Stomach smooth muscle (tissue), 2 donors: ENCODE data around the gene LRRC74B.
"Not testable (repeated sequence)": the region's sequence is repeated elsewhere in the genome, so short reads cannot be mapped to it uniquely, and the experiment has no call there.

Experiments
- H3K27ac ChIP-seq: one replicate; pipeline ENCODE4 v1.7.0; 2013; ENCODE audit warnings: mild to moderate bottlenecking, low read length, inconsistent platforms
- H3K27me3 ChIP-seq, 2 donors: one replicate each; pipeline ENCODE4 v1.7.0; 2013; ENCODE audit warnings: low read length in 2 of 2; ENCODE audit not compliant: insufficient read depth in 2 of 2, control insufficient read depth in 1 of 2
- H3K36me3 ChIP-seq, 2 donors: one replicate each; pipeline ENCODE4 v1.7.0; 2013; ENCODE audit warnings: low read length in 2 of 2; ENCODE audit not compliant: control insufficient read depth in 2 of 2, insufficient read depth in 2 of 2
- H3K4me1 ChIP-seq: one replicate; pipeline ENCODE4 v1.7.0; 2013; ENCODE audit warnings: low read length; ENCODE audit not compliant: control insufficient read depth, insufficient read depth
- H3K4me3 ChIP-seq, 2 donors: one replicate each; pipeline ENCODE4 v1.7.0; 2013; ENCODE audit warnings: low read length in 2 of 2
- H3K9ac ChIP-seq, 2 donors: one replicate each; pipeline ENCODE4 v1.7.0; 2013; ENCODE audit warnings: low read length in 2 of 2, mild to moderate bottlenecking in 1 of 2
- H3K9me3 ChIP-seq, 2 donors: one replicate each; pipeline ENCODE4 v1.7.0; 2013; ENCODE audit warnings: low read length in 2 of 2; ENCODE audit not compliant: control insufficient read depth in 2 of 2
- donor health status: healthy.
- donor health status: Pancreatic carcinoma.

Gene LRRC74B

GRCh38 chr22:21001601-21002325 lies 44.0 kb upstream of the LRRC74B start, which contains the start of gene THAP7:
TSS of gene THAP7 (minus strand) at chr22:21002118. CDS start at chr22:21001911, 207 bp downstream.
- H3K27ac ChIP-seq: peak within 1 kb of the TSS; percentile 96
- peaks cover 36% of the 10 kb centered on the region for H3K4me1 ChIP-seq

DNA sequence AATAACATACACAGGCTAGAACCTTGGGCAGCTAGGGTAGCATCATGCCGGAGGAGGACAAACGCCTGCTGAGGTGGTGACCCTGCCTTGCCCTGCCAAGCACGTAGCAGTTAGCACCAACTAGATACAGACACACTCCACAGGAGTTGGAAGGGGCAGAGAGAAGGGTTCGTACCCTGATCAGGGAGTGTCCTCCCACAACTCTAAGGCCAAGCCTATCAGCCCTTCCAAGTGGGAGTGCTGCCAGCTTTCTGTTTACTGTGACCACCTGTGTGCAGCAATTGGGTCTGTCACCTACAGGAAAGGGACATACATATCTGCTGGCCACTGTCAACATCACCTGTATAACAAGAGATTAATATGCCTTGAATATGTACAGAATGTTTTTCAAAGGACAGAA lies 42.0 kb upstream of the LRRC74B start:
- Histone ChIP-seq H3K4me1 (peaks cover 36% of the 10 kb centered on the region), H3K36me3 (peaks cover 0 to 7% of the 10 kb centered on the region in 2 donors), H3K27me3 (no peaks in the 10 kb centered on the region), H3K27ac (peak overlapping the region; percentile 96), H3K4me3 (peak overlapping the region in 1 of 2 donors; percentile 15), H3K9me3 (no peaks in the 10 kb centered on the region), H3K9ac (peak overlapping the region; percentile 36 to 85)

More at GRCh38 chr22:21001601-21002325, 44.0 kb upstream of the LRRC74B start, which contains the start of gene THAP7:
- Histone ChIP-seq H3K27me3 (no peaks in the 10 kb centered on the region), H3K9me3 (no peaks in the 10 kb centered on the region), H3K4me3 (peak within 1 kb of the TSS; percentile 65 to 90), H3K36me3 (peaks cover 6 to 14% of the 10 kb centered on the region in 2 donors), H3K9ac (peak within 1 kb of the TSS; percentile 85 to 95)

DNA sequence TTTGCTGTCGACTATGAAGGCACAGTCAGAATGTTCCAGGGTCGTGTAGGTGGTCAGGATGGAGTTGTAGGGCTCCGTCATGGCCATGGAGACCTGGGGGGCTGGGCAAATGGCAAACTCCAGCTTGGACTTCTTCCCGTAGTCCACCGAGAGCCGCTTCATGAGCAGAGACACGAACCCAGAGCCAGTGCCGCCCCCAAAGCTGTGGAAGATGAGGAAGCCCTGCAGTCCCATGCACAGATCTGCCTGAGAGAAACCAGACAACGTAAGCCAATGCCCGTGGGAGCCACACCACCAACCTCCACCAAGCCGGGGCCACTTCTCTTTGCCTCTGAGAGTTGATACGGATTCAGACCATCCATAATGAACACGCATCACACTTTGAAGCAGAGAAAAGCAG lies 36.5 kb upstream of the LRRC74B start:
- not testable (repeated sequence) for H3K9me3 ChIP-seq, H3K36me3 ChIP-seq, H3K9ac ChIP-seq, H3K27ac ChIP-seq, H3K27me3 ChIP-seq, H3K4me1 ChIP-seq, H3K4me3 ChIP-seq

DNA sequence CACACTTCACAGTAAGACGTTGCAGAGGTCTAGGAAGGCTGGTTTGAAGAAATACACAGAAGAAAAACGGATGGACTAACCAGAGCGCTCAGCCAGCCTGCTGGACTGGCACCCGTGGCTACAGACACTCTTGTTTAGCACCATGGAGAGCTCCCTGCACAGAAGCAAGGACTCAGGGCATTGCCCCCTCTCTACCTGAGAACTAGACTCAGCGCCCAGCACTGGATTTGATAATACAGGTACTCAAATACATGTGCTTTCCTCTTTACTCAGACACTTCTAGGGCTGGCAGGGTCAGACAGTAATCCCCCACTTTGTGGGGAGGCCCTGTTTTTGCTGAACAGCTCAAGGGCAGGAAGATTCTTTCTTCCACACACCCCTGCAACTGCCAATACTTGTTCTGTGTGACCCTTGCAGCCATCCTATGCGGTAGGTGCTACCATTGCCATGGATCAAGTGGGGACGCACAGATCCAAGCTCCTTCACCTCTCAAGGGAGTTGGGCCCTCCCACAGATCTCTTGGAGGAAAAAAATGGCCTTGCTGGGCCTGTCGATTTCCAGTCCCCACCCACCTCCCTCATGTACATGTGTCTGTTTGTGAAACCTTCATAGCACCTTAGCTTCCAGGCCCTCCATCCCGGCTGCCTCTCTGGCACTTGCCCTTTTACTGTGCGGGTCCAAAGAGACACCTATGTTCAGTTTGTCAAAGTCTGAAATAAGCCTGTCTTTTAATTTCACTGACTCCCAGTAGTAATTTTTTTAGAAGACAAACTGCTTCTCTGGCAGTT lies 35.9 kb upstream of the LRRC74B start:
- Histone ChIP-seq H3K27me3 (no peaks in the 10 kb centered on the region), H3K9ac (no peak overlapping the region), H3K9me3 (no peaks in the 10 kb centered on the region), H3K27ac (no peak overlapping the region), H3K36me3 (no peaks in the 10 kb centered on the region), H3K4me3 (no peak overlapping the region), H3K4me1 (peaks cover 14% of the 10 kb centered on the region)

- peaks cover 22% of the 10 kb centered on the region for H3K4me1 ChIP-seq
- no peak overlapping the region for H3K9ac ChIP-seq
- no peak overlapping the region for H3K4me3 ChIP-seq
- no peak overlapping the region for H3K27ac ChIP-seq
- H3K27me3 ChIP-seq: no peaks in the 10 kb centered on the region
- H3K36me3 ChIP-seq: no peaks in the 10 kb centered on the region
- H3K9me3 ChIP-seq: no peaks in the 10 kb centered on the region
Observed at GRCh38 chr22:21010426-21011113, 35.2 kb upstream of the LRRC74B start.

- Histone ChIP-seq H3K27ac (no peak overlapping the region), H3K4me1 (peaks cover 24% of the 10 kb centered on the region), H3K27me3 (no peaks in the 10 kb centered on the region), H3K9me3 (no peaks in the 10 kb centered on the region), H3K4me3 (no peak overlapping the region), H3K36me3 (no peaks in the 10 kb centered on the region), H3K9ac (no peak overlapping the region)
Observed at GRCh38 chr22:21012446-21013407, 33.0 kb upstream of the LRRC74B start.

- H3K36me3 ChIP-seq: no peaks in the 10 kb centered on the region
- peak overlapping the region; percentile 49 for H3K27ac ChIP-seq
Observed at GRCh38 chr22:21013657-21014201, 32.0 kb upstream of the LRRC74B start.

DNA sequence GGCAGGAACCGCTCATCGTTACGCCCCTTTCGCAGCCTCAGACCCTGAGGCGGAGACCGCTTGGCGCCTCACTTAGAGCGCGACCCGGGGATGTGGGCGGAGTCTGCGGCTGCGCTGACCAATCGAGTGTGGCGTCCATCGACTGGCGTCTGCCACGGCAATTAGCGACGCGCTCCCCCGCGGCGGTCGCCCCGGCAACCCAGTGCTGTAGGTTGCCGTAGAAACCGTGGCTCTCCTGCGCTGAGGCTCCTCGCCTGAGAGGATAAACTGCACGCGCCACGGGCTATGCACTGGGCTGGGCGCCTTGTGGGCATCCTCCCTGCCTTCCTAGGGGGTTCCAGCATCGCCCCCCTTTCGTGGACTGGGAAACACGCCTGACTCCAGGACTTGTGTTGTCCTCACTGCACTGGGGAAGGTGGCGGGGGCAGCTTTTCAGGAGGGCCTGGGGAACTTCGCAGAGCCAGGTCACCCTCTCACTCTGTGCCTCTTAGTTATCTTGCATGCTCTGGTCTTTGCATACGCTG lies 31.5 kb upstream of the LRRC74B start:
- H3K9ac ChIP-seq: peak overlapping the region; percentile 60 to 64
- H3K36me3 ChIP-seq: no peaks in the 10 kb centered on the region
- H3K27ac ChIP-seq: peak overlapping the region; percentile 49
- H3K27me3 ChIP-seq: no peaks in the 10 kb centered on the region
- H3K4me3 ChIP-seq: peak overlapping the region; percentile 79 to 82
- H3K9me3 ChIP-seq: no peaks in the 10 kb centered on the region
- H3K4me1 ChIP-seq: peaks cover 24% of the 10 kb centered on the region

More at GRCh38 chr22:21013657-21014201, 32.0 kb upstream of the LRRC74B start:
- Histone ChIP-seq H3K9ac (peak overlapping the region; percentile 60 to 64), H3K27me3 (no peaks in the 10 kb centered on the region), H3K4me3 (peak overlapping the region; percentile 79 to 82), H3K9me3 (no peaks in the 10 kb centered on the region), H3K4me1 (peaks cover 24% of the 10 kb centered on the region)

DNA sequence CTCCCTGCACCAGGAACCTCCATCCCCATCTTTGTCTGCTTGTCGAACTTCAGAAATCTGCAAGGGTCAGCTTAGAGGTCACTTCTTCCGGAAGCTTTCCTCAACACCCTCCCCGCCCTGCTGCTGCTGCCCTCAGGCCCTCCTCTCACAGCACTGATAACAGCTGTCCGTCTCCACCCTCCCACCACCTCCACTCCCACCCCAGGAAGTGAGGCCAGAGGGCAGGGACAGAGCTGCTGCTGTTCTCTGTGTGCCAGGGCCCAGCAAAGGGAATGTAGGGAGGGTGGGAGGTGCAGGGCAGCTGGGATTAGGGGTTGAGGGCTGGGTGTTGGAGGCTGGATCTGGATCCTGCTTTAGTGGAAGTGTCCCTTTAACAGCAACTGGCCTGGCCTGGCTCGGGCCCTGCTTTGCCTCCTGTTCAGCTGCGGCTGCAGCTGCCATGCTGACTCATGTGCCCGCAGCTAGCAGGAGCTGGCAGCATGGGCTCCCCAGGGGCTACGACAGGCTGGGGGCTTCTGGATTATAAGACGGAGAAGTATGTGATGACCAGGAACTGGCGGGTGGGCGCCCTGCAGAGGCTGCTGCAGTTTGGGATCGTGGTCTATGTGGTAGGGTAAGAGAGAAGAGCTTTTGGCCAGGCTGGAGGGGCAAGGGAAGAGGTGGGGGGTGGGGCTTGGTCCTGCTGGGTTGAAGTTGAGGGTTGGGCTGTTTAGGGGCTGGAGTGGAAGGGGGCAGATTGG lies 30.9 kb upstream of the LRRC74B start, which contains the start of gene P2RX6:
Gene P2RX6, plus strand, starts transcription at position 440 of the 740 bp plus-strand sequence. Its CDS starts 10 bp downstream, at position 450.
- peak within 1 kb of the TSS; percentile 79 to 82 for H3K4me3 ChIP-seq
- no peaks in the 10 kb centered on the region for H3K9me3 ChIP-seq
- no peaks in the 10 kb centered on the region for H3K27me3 ChIP-seq
- H3K4me1 ChIP-seq: peaks cover 24% of the 10 kb centered on the region
- peak within 1 kb of the TSS; percentile 60 to 64 for H3K9ac ChIP-seq
- peak within 1 kb of the TSS; percentile 49 for H3K27ac ChIP-seq
- no peaks in the 10 kb centered on the region for H3K36me3 ChIP-seq
